H1 (cell line): ENCODE data around the gene LDLRAD4.

Experiments
- ATF3 ChIP-seq: IDR thresholded peaks from 2 replicates; pipeline ENCODE4 v1.6.1; 2011; ENCODE audit warnings: low read depth, mild to moderate bottlenecking, low read length; ENCODE audit not compliant: insufficient read depth
- BACH1 ChIP-seq: IDR thresholded peaks from 2 replicates; pipeline ENCODE4 v1.6.1; 2012; ENCODE audit warnings: low read length, improper control_type of control experiment
- CREB1 ChIP-seq: IDR thresholded peaks from 2 replicates; pipeline ENCODE4 v1.6.1; 2012; ENCODE audit warnings: inconsistent platforms
- CTCF ChIP-seq, 3 experiments: IDR thresholded peaks; 1 replicate in 2 of 3; 2 replicates in 1 of 3; pipeline versions ENCODE4 v1.5.1 to v1.6.1; 2011; ENCODE audit warnings: low read length in 3 of 3, mild to moderate bottlenecking in 3 of 3, inconsistent platforms in 2 of 3, low read depth in 1 of 3, moderate library complexity in 1 of 3; ENCODE audit not compliant: insufficient read depth in 1 of 3; ENCODE audit errors: control extremely low read depth in 1 of 3
- HDAC6 ChIP-seq: IDR thresholded peaks from one replicate; pipeline ENCODE4 v1.7.1; 2012; ENCODE audit warnings: low read depth, mild to moderate bottlenecking, inconsistent platforms, low read length, moderate library complexity
- JUND ChIP-seq: IDR thresholded peaks from 2 replicates; pipeline ENCODE4 v1.6.1; 2011; ENCODE audit warnings: mild to moderate bottlenecking, improper control_type of control experiment, low read length
- NRF1 ChIP-seq: IDR thresholded peaks from 2 replicates; pipeline ENCODE4 v1.6.1; 2011; ENCODE audit warnings: mild to moderate bottlenecking, low read depth, low read length, improper control_type of control experiment
- POLR2A ChIP-seq, 2 experiments: IDR thresholded peaks; 1 replicate in 1 of 2; 2 replicates in 1 of 2; pipeline ENCODE4 v1.6.1; 2011; ENCODE audit warnings: low read depth in 2 of 2, low read length in 2 of 2, mild to moderate bottlenecking in 2 of 2; ENCODE audit errors: control extremely low read depth in 1 of 2
- POLR2AphosphoS5 ChIP-seq: IDR thresholded peaks from 2 replicates; pipeline ENCODE4 v1.6.1; 2011; ENCODE audit warnings: low read depth, low read length
- RBBP5 ChIP-seq: IDR thresholded peaks from 2 replicates; pipeline ENCODE4 v1.7.1; 2012; ENCODE audit warnings: low read depth, mild to moderate bottlenecking, inconsistent platforms, low read length, moderate library complexity, borderline replicate concordance

GRCh38 chr18:13576598-13576997 lies 358.0 kb downstream of the LDLRAD4 start:
- TF ChIP-seq POLR2A (IDR thresholded peaks at IDR 0.05; ENCODE audit: control extremely low read depth in 1 of 2, low read depth in 2 of 2, low read length in 2 of 2), result no peak
- TF ChIP-seq RBBP5, result no peak
- TF ChIP-seq BACH1, result no peak
- no peak for TF ChIP-seq JUND
- no peak for TF ChIP-seq ATF3
- TF ChIP-seq POLR2AphosphoS5, result no peak
- no peak for TF ChIP-seq HDAC6
- TF ChIP-seq NRF1, result no peak
- no peak for TF ChIP-seq CTCF (IDR thresholded peaks at IDR 0.05; ENCODE audit: control extremely low read depth in 1 of 3, insufficient read depth in 1 of 3, low read depth in 1 of 3, low read length in 3 of 3)
- TF ChIP-seq CREB1, result no peak
